AG08396 (cell line): ENCODE measurements around the gene PIP4K2A.

Experiments
- DNase-seq: peaks from one replicate; pipeline ENCODE4 v3.0.0; 2012; ENCODE audit warnings: low spot score, mixed read lengths

Gene PIP4K2A

GRCh38 chr10:22638863-22639262 is 75.5 kb downstream of the PIP4K2A start:
- DNase-seq = no peak

GRCh38 chr10:22637491-22637890 is 76.9 kb downstream of the PIP4K2A start:
- no peak for DNase-seq

GRCh38 chr10:22635650-22636049 is 78.7 kb downstream of the PIP4K2A start:
- DNase-seq = no peak

GRCh38 chr10:22634606-22635459 is 79.5 kb downstream of the PIP4K2A start:
- no peak for DNase-seq

- no peak for DNase-seq
Measured at GRCh38 chr10:22634093-22634492, 80.3 kb downstream of the PIP4K2A start.

GRCh38 chr10:22633528-22633927 is 80.8 kb downstream of the PIP4K2A start:
- no peak for DNase-seq

- DNase-seq = no peak
Measured at GRCh38 chr10:22633106-22633505, 81.3 kb downstream of the PIP4K2A start.

GRCh38 chr10:22631646-22632278 is 82.6 kb downstream of the PIP4K2A start:
- DNase-seq = no peak

GRCh38 chr10:22631185-22631584 is 83.2 kb downstream of the PIP4K2A start:
- DNase-seq = no peak

- DNase-seq = peak; percentile 30
Measured at GRCh38 chr10:22630234-22631174, 83.9 kb downstream of the PIP4K2A start.

- DNase-seq = no peak
Measured at GRCh38 chr10:22629852-22630233, 84.5 kb downstream of the PIP4K2A start.

GRCh38 chr10:22629126-22629525 is 85.3 kb downstream of the PIP4K2A start:
- DNase-seq = no peak

- no peak for DNase-seq
Measured at GRCh38 chr10:22628309-22628708, 86.1 kb downstream of the PIP4K2A start.

GRCh38 chr10:22626784-22627183 is 87.6 kb downstream of the PIP4K2A start:
- DNase-seq = no peak

- no peak for DNase-seq
Measured at GRCh38 chr10:22625516-22626290, 88.7 kb downstream of the PIP4K2A start.

GRCh38 chr10:22624287-22624738 is 90.1 kb downstream of the PIP4K2A start:
- DNase-seq = peak; percentile 28

- DNase-seq = no peak
Measured at GRCh38 chr10:22623633-22624253, 90.6 kb downstream of the PIP4K2A start.

- no peak for DNase-seq
Measured at GRCh38 chr10:22622242-22622806, 92.1 kb downstream of the PIP4K2A start.

GRCh38 chr10:22621726-22622125 is 92.7 kb downstream of the PIP4K2A start:
- DNase-seq = no peak

GRCh38 chr10:22620929-22621328 is 93.4 kb downstream of the PIP4K2A start:
- DNase-seq = no peak
